A549 (cell line): ENCODE results near the gene SARDH.

Experiments used
- HEYL ChIP-seq: fragments of 250-450 bp; sonication (Bioruptor Pico); IDR thresholded peaks from 2 replicates; pipeline ENCODE4 v1.8.0; 2021; ENCODE audit warnings: mild to moderate bottlenecking, moderate library complexity
- KDM1A ChIP-seq: fragments of 200-600 bp; sonication (generic); IDR thresholded peaks from 2 replicates; pipeline ENCODE4 v1.6.1; 2016; ENCODE audit warnings: low read depth, mild to moderate bottlenecking
- MAFK ChIP-seq: fragments of 450-650 bp; IDR thresholded peaks from 2 replicates; pipeline ENCODE4 v1.6.1; 2014; ENCODE audit not compliant: partially characterized antibody
- POLR2A ChIP-seq: IDR thresholded peaks from 2 replicates; pipeline ENCODE4 v1.6.1; 2012; ENCODE audit warnings: mild to moderate bottlenecking, low read length
- RAD21 ChIP-seq, 2 experiments: fragments of >200 bp in 1 of 2; sonication (Bioruptor Twin) in 1 of 2; formaldehyde crosslinking in 1 of 2; IDR thresholded peaks in 1 of 2; conservative IDR thresholded peaks in 1 of 2; 2 replicates in 1 of 2; 3 replicates in 1 of 2; pipeline ENCODE4 v1.6.1; 2012 to 2018; ENCODE audit warnings: inconsistent platforms in 1 of 2
- RFX5 ChIP-seq: fragments of 450-650 bp; IDR thresholded peaks from 2 replicates; pipeline ENCODE4 v1.7.1; 2014; ENCODE audit warnings: antibody characterized with exemption, mild to moderate bottlenecking, moderate library complexity
- TF ChIP-seq, protein P1 (sequence below): fragments of >200 bp; sonication (Bioruptor Twin); formaldehyde crosslinking; IDR thresholded peaks from 3 replicates; pipeline ENCODE4 v1.5.1; 2016

DNA sequence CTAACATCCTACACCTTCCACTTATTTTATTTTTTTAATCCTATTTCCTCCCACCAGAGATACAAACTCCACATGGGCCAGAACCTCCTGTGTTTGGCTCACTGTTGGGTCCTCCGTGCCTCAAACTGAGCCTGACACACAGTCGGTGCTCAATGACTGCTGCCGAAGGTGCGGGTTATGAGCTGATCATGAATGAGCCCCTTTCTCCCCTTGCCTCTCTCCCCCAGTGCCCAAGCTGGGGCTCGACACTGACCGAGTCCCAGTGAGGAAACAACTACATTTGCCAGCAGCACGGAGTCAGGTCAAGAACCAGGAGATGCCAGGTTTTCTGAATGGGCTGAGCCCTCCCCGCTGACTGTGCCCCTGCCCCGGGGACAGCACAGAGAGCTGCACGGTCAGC lies 45.0 kb downstream of the SARDH start:
- TF ChIP-seq KDM1A: no peak
- TF ChIP-seq, protein P1, sequence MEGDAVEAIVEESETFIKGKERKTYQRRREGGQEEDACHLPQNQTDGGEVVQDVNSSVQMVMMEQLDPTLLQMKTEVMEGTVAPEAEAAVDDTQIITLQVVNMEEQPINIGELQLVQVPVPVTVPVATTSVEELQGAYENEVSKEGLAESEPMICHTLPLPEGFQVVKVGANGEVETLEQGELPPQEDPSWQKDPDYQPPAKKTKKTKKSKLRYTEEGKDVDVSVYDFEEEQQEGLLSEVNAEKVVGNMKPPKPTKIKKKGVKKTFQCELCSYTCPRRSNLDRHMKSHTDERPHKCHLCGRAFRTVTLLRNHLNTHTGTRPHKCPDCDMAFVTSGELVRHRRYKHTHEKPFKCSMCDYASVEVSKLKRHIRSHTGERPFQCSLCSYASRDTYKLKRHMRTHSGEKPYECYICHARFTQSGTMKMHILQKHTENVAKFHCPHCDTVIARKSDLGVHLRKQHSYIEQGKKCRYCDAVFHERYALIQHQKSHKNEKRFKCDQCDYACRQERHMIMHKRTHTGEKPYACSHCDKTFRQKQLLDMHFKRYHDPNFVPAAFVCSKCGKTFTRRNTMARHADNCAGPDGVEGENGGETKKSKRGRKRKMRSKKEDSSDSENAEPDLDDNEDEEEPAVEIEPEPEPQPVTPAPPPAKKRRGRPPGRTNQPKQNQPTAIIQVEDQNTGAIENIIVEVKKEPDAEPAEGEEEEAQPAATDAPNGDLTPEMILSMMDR: no peak
- no peak for TF ChIP-seq POLR2A
- no peak for TF ChIP-seq RFX5
- TF ChIP-seq RAD21 (conservative IDR thresholded peaks at IDR 0.05 in 1 of 2, IDR thresholded peaks at IDR 0.05 in 1 of 2): no peak
- no peak for TF ChIP-seq HEYL (CRISPR knock-in tag)
- no peak for TF ChIP-seq MAFK
